ENCODE measurements around the gene CFAP46. TPM values are rescaled to one million over a fixed set of nuclear protein-coding genes. Genes with fewer than 3 reads are reported as not detected.

Gene CFAP46
- total and polyA plus RNA-seq, 2 experiments from 2014 or later: 0.20 to 0.22 TPM

- no peak for TF ChIP-seq EZH2 (IDR thresholded peaks at IDR 0.05; ENCODE audit: insufficient read depth, poor library complexity, severe bottlenecking)
- no peak for TF ChIP-seq EZH2phosphoT487 (IDR thresholded peaks at IDR 0.05; ENCODE audit: insufficient read depth, low read depth)
- H3F3A ChIP-seq (ENCODE audit: insufficient read depth): no peaks in the 10 kb centered on the region
- H3K4me1 ChIP-seq (ENCODE audit: insufficient read depth): no peaks in the 10 kb centered on the region
- H3K9me2 ChIP-seq (ENCODE audit: insufficient read depth): no peaks in the 10 kb centered on the region
- DNase-seq: no peak
- no peaks in the 10 kb centered on the region for H3K79me2 ChIP-seq (ENCODE audit: insufficient read depth)
- peaks cover 46% of the 10 kb centered on the region for H3K27me3 ChIP-seq (replicated peaks; ENCODE audit: insufficient read depth)
- H3K4me2 ChIP-seq (ENCODE audit: unreplicated experiment): no peak overlapping the region
- H3K4me3 ChIP-seq: no peak overlapping the region
- H3K9ac ChIP-seq: no peak overlapping the region
- H4K20me1 ChIP-seq (ENCODE audit: insufficient read depth): no peaks in the 10 kb centered on the region
- H3K36me3 ChIP-seq (ENCODE audit: low read depth): no peaks in the 10 kb centered on the region
- in situ Hi-C loops (cut with MboI): no loop called here
- 8 to 9% methylated on average over 30 of the region's 30 CpGs for WGBS, 2 experiments (ENCODE audit: low coverage in 1 of 2, low lambda C conversion rate in 2 of 2, missing lambda C conversion rate in 2 of 2)
- H2AFZ ChIP-seq: no peak overlapping the region
- no peak overlapping the region for H3K27ac ChIP-seq
- no peaks in the 10 kb centered on the region for H3K9me3 ChIP-seq (ENCODE audit: low read depth)
Observed at GRCh38 chr10:132832186-132832969, 110.0 kb downstream of the CFAP46 start.

DNA sequence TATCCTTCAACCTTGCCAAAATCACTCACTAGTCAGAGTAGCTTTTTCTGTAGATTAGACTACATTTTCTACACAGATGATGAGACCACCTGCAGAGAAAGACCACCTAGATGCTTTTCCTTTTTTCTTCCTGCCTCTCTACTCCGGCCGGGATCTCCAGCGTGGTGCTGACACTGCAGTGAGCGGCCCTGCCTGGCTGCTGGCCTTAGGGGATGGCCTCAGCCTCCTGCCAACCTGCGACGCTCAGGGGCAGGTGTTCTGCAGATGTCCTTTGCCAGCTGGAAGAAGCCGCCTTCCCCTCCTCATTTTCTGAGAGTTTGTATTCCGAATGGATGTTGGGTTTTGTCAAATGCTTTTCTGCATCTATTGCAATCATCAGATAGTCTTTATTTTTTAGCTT, 113.0 kb downstream of the CFAP46 start:
- Histone ChIP-seq H3K9me2 (ENCODE audit: insufficient read depth) (no peaks in the 10 kb centered on the region), H3K9me3 (ENCODE audit: low read depth) (no peaks in the 10 kb centered on the region), H2AFZ (no peak overlapping the region), H3K4me3 (no peak overlapping the region), H3F3A (ENCODE audit: insufficient read depth) (no peaks in the 10 kb centered on the region), H3K9ac (no peak overlapping the region), H4K20me1 (ENCODE audit: insufficient read depth) (no peaks in the 10 kb centered on the region), H3K36me3 (ENCODE audit: low read depth) (no peaks in the 10 kb centered on the region), H3K27ac (no peak overlapping the region), H3K27me3 (replicated peaks; ENCODE audit: insufficient read depth) (peaks cover 46% of the 10 kb centered on the region), H3K4me2 (ENCODE audit: unreplicated experiment) (no peak overlapping the region), H3K4me1 (ENCODE audit: insufficient read depth) (no peaks in the 10 kb centered on the region), H3K79me2 (ENCODE audit: insufficient read depth) (no peaks in the 10 kb centered on the region)
- in situ Hi-C loops (cut with MboI): no loop called here
- TF ChIP-seq EZH2 (IDR thresholded peaks at IDR 0.05; ENCODE audit: insufficient read depth, poor library complexity, severe bottlenecking): peak; percentile 10
- TF ChIP-seq EZH2phosphoT487 (IDR thresholded peaks at IDR 0.05; ENCODE audit: insufficient read depth, low read depth): no peak
- WGBS, 2 experiments (ENCODE audit: low coverage in 1 of 2, low lambda C conversion rate in 2 of 2, missing lambda C conversion rate in 2 of 2): 9 to 10% methylated on average over 8 of the region's 8 CpGs
- DNase-seq: no peak

DNA sequence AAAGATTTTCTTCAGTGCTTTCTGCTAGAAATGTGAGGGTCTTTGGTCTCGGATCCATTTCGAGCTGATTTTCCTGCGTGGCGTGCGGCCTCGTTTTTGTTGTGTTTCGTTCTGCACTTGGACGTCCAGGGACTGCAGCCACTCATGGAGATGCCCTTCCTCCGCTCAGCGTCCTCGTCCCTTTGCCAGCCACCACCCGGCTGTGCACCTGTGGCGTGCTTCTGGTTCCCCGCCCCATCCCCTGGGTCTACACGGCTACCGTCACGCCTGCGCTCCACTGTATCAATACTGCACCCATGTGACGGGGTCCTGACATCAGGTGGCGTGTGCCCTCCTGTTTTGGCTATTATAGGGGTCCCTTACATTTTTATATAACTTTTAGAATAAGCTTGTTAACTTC, 113.7 kb downstream of the CFAP46 start:
- 61 to 63% methylated on average over 20 of the region's 20 CpGs for WGBS, 2 experiments (ENCODE audit: low coverage in 1 of 2, low lambda C conversion rate in 2 of 2, missing lambda C conversion rate in 2 of 2)
- DNase-seq: no peak
- H3K4me1 ChIP-seq (ENCODE audit: insufficient read depth): no peaks in the 10 kb centered on the region
- H3K9me2 ChIP-seq (ENCODE audit: insufficient read depth): no peaks in the 10 kb centered on the region
- no peak overlapping the region for H2AFZ ChIP-seq
- no peak overlapping the region for H3K9ac ChIP-seq
- no peak overlapping the region for H3K4me3 ChIP-seq
- no peaks in the 10 kb centered on the region for H4K20me1 ChIP-seq (ENCODE audit: insufficient read depth)
- H3K4me2 ChIP-seq (ENCODE audit: unreplicated experiment): no peak overlapping the region
- in situ Hi-C loops (cut with MboI): no loop called here
- no peaks in the 10 kb centered on the region for H3K79me2 ChIP-seq (ENCODE audit: insufficient read depth)
- H3K9me3 ChIP-seq (ENCODE audit: low read depth): no peaks in the 10 kb centered on the region
- H3K27me3 ChIP-seq (replicated peaks; ENCODE audit: insufficient read depth): peaks cover 46% of the 10 kb centered on the region
- no peaks in the 10 kb centered on the region for H3K36me3 ChIP-seq (ENCODE audit: low read depth)
- H3F3A ChIP-seq (ENCODE audit: insufficient read depth): no peaks in the 10 kb centered on the region
- H3K27ac ChIP-seq: no peak overlapping the region
- TF ChIP-seq EZH2 (IDR thresholded peaks at IDR 0.05; ENCODE audit: insufficient read depth, poor library complexity, severe bottlenecking) (no peak), EZH2phosphoT487 (IDR thresholded peaks at IDR 0.05; ENCODE audit: insufficient read depth, low read depth) (no peak)

GRCh38 chr10:132827861-132828539, 114.4 kb downstream of the CFAP46 start:
- Histone ChIP-seq H3K27me3 (replicated peaks; ENCODE audit: insufficient read depth) (peaks cover 40% of the 10 kb centered on the region), H3K4me1 (ENCODE audit: insufficient read depth) (no peaks in the 10 kb centered on the region), H4K20me1 (ENCODE audit: insufficient read depth) (no peaks in the 10 kb centered on the region), H3K9me3 (ENCODE audit: low read depth) (no peaks in the 10 kb centered on the region), H3K79me2 (ENCODE audit: insufficient read depth) (no peaks in the 10 kb centered on the region), H3K9ac (no peak overlapping the region), H3K27ac (no peak overlapping the region), H3K4me3 (no peak overlapping the region), H3F3A (ENCODE audit: insufficient read depth) (no peaks in the 10 kb centered on the region), H3K36me3 (ENCODE audit: low read depth) (no peaks in the 10 kb centered on the region), H3K9me2 (ENCODE audit: insufficient read depth) (no peaks in the 10 kb centered on the region), H2AFZ (no peak overlapping the region), H3K4me2 (ENCODE audit: unreplicated experiment) (no peak overlapping the region)
- no peak for TF ChIP-seq EZH2 (IDR thresholded peaks at IDR 0.05; ENCODE audit: insufficient read depth, poor library complexity, severe bottlenecking)
- no peak for TF ChIP-seq EZH2phosphoT487 (IDR thresholded peaks at IDR 0.05; ENCODE audit: insufficient read depth, low read depth)
- in situ Hi-C loops (cut with MboI): no loop called here
- DNase-seq: no peak
- WGBS, 2 experiments (ENCODE audit: low coverage in 1 of 2, low lambda C conversion rate in 2 of 2, missing lambda C conversion rate in 2 of 2): 77% methylated on average over 29 of the region's 29 CpGs

Data from GM23248 (cell line).